Ovary (tissue), 3 donors: ENCODE results near the gene AKR1B1.

ENCODE experiments used
- CTCF ChIP-seq, 3 donors: fragments of 450-650 bp in 2 of 3; fragments of 200-600 bp in 1 of 3; IDR thresholded peaks; one replicate each; pipeline versions ENCODE4 v1.5.1 to v1.8.0; 2016 to 2022; ENCODE audit warnings: antibody characterized with exemption in 3 of 3, mild to moderate bottlenecking in 1 of 3
- EP300 ChIP-seq: sonication (generic); formaldehyde crosslinking; IDR thresholded peaks from one replicate; pipeline ENCODE4 v1.6.1; 2017; ENCODE audit warnings: antibody characterized with exemption
- POLR2A ChIP-seq: fragments of 450-650 bp; IDR thresholded peaks from one replicate; pipeline ENCODE4 v1.6.1; 2017; ENCODE audit warnings: antibody characterized with exemption, mild to moderate bottlenecking, moderate library complexity
- donor health status: DM: no; HTN: no; CAD: no.

GRCh38 chr7:134463751-134464150 is 4.9 kb upstream of the AKR1B1 start:
- TF ChIP-seq POLR2A = no peak
- TF ChIP-seq CTCF (IDR thresholded peaks at IDR 0.05) = no peak
- no peak for TF ChIP-seq EP300
